ENCODE results near the gene SLC4A4. TPM values are rescaled to one million over a fixed set of nuclear protein-coding genes. Genes with fewer than 3 reads are reported as not detected.

The SLC4A4 gene
- total RNA-seq: 9.8 TPM

DNA sequence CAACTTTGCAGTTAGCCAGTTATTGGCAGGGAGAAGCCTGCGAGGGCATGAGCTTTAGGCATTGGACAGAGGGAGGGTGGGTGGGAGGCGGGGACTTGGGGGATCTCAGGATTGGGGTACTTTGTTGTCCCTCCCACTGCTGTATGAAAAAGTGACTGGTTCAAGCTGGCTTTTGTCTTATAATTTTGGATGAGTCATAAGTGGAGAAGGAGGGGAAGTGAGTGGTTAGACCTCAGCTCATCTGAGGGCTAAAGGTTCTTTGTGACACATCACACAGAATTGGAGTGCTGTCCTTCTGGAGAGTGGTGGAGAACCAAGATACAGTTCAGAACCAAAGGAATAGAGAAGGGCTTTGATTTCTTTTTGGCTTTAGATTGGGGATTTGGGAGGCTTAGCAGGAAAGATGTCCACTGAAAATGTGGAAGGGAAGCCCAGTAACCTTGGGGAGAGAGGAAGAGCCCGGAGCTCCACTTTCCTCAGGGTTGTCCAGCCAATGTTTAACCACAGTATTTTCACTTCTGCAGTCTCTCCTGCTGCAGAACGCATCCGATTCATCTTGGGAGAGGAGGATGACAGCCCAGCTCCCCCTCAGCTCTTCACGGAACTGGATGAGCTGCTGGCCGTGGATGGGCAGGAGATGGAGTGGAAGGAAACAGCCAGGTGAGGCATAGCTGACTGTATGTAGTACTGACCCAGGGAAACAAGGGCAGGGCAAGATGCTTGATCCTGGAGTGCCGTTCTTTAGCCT is at the start of gene SLC4A4:
Gene SLC4A4, plus strand, starts transcription at position 175 of the 748 bp plus-strand sequence.
- ATAC-seq (no peak), DNase-seq (ENCODE audit: low spot score) (no peak)
- intact Hi-C loops (cut with DNase I): no loop called here

DNA sequence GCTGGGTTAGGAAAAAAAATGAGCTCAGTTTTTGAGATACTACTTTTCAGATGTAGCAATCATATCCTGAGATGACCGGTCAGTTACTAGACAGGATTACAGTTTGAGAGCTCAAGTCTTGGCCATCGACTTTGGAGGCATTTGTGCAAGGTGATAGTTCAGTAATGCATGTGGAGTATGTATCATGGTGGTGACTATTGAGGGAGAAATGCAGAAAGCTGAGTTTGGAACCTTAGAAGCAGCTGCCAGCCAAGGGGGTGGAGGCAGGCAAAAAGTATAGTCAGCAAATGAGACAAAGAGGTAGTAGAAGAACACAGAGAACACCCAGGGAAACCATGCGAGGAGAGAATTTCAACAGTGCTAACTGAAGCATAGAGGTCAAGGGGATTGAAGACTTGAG is 48.7 kb upstream of the SLC4A4 start:
- DNase-seq (ENCODE audit: low spot score): no peak
- intact Hi-C loops (cut with DNase I): no loop called here
- no peak for ATAC-seq

DNA sequence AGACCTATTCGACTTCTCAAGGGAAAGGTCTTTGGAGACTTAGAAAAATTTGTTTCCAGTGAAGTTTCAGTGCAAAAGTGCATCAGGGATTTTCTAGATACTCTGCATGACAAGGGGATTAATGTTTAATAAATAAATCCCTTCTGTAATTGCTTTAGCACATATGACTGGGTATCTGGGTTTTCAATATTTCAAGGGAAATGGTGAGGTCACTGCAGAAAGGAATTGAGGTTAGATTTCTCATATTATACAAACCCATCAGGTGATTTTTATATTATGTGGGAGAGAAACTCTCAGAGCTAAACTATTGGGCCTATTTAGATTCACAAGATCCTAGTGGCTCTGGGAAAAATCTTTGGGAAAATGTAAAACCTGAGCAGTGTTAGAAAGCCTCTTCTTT is 48.3 kb upstream of the SLC4A4 start:
- ATAC-seq (no peak), DNase-seq (ENCODE audit: low spot score) (no peak)
- intact Hi-C loops (cut with DNase I): no loop called here

DNA sequence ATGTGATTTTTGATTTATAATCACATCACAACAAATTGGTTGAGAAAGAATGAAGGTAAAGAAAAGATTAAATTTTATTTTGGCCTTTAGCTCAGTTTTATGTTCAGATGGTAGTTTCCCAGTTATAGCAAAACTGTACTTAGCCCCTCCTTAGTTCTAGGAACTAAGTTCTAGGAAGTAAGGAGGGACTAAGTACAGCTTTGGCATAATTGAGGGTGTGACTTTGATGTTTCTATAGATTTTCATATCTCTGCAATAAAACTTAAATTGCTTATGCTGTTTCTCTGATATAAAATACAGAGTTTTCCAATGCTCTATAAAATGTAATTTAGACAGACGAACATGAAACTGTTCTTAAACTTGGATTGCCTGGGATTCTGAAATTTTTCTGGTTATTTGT is 46.6 kb upstream of the SLC4A4 start:
- ATAC-seq (no peak), DNase-seq (ENCODE audit: low spot score) (no peak)
- intact Hi-C loops (cut with DNase I): no loop called here

DNA sequence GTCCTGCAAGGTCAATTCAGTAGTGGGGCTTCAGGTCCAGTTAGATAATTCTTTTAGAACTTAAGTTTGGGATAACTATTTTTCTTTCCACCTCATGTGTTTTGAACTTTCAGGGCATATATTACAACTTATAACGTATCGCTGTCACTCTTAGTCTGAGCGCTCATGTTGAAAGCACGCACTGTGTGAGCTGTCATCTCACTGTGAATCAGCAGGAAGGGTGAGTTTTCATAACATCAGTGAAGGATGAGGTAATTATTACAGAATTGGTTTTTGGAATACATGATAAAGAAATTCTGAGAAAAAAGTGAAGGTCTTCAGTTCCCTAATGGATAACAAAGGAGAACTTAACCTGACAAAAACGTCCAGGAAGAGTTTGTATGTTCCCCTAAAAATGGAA is 45.1 kb upstream of the SLC4A4 start:
- DNase-seq (ENCODE audit: low spot score): no peak
- no peak for ATAC-seq
- intact Hi-C loops (cut with DNase I): no loop called here

DNA sequence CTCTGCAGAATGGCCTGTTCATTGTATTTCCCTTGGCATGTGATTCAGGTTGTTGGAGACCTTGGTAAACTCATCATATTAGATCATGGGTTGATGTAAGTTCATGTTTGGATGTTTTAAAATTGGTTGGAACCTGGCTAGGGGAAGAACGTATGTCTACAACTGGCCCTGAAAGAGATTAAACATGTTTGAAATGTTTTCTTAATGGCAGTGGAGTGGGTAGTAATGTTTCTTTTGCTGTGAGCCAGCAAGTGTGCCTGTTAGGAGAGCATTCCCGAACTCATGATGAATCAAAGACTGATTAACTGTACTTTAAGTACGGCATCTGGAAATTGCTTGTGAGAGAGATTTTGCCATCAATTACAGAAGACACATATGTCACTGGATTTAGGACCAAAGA is 44.5 kb upstream of the SLC4A4 start:
- DNase-seq (ENCODE audit: low spot score) (no peak), ATAC-seq (no peak)
- intact Hi-C loops (cut with DNase I): no loop called here

DNA sequence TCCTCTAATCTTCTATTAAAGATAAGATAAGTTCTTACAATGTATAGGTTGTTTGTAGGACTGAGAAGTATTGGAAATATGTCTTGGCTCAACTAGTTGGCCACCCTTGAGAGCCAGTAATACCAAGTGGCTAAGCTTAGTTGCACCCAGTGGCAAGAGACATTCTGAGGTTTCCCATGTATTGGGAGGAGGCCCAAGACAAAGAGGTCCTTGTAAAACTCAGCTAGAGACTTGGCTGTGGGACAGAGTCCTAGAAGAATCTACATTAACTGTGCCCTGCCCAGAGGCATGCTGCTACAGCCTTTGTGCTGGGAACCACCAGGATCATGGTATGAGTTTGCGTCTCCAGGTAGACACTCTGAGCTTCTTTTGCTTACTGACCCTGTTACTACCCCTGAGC is 41.9 kb upstream of the SLC4A4 start:
- intact Hi-C loops (cut with DNase I): no loop called here
- DNase-seq (ENCODE audit: low spot score) (no peak), ATAC-seq (peak; percentile 85)

DNA sequence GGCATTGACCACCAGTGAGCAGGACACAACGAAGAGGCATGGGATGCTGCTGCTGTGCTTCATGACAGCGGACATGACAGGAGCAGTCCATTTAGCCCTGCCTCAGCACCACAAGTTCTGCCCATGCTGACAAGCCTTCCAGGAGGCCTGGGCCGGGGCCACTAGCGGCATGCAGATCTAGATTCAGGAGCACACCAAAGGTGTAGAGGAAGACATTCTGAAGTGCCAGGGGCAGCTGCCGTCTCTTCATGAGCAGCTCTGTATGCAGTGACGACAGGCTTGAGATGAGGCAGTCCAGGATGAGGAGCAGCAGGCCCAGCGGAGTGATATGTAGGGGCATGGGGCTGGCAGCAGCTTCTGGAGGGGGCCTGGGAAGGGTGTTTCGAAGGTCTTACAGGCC is 38.5 kb upstream of the SLC4A4 start:
- intact Hi-C loops (cut with DNase I): no loop called here
- ATAC-seq (no peak), DNase-seq (ENCODE audit: low spot score) (no peak)

DNA sequence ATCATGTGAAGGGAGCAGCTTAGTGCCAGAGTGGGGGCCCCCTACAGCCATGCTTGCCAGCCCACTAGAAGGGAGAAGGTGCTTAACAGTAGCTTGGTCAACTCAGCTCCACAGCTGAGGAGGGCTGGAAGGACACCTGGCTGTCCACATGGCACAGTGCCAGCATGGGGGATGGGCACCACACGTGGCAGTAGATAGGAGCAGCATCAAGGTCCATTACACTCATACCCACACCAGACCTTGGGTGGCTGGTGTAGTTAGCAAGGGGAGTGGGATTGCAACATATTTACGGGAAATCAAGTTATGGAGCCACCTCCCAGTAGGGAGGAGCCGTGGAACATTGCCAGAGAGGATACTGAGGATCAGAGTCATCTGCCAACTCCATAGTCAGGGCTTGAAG is 37.9 kb upstream of the SLC4A4 start:
- no peak for ATAC-seq
- DNase-seq (ENCODE audit: low spot score): no peak
- intact Hi-C loops (cut with DNase I): no loop called here

DNA sequence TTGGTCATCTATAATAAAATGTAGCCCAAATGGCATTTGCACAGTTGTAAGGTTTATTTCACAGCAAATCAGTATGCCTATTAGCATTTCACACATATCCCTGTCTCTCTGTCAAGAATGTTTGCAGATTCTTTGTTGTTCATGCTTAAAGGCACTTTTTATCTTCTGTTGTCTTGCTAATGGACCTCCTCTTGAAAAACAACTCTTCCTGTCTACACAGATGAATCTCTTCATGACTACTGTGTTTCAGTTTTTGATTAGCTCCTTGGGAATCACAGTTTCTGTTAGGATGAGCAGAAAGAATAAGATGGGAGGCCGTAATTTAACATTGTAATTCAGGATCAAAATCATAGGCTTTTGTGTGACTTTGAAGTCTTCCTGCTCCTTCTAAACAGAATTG is 35.5 kb upstream of the SLC4A4 start:
- DNase-seq (ENCODE audit: low spot score) (no peak), ATAC-seq (no peak)
- intact Hi-C loops (cut with DNase I): no loop called here

DNA sequence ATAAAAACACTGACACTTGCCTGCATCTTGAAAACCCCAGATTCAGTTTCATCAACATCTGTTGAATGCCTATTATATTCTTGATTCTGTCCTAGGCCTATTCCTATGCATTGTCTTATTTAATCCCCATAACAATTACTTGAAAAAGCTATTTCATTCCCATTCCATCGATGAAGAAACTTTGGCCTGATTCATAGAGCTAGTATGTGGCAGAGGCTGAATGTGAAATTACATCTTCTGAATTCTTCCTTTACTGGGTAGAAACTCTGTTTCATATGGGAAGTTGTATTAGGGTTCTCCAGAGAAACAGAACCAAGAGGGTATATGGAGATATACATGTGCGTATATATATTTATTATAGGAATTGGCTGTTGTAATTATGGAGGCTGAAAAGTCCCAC is 35.0 kb upstream of the SLC4A4 start:
- no peak for ATAC-seq
- intact Hi-C loops (cut with DNase I): no loop called here
- DNase-seq (ENCODE audit: low spot score): no peak

DNA sequence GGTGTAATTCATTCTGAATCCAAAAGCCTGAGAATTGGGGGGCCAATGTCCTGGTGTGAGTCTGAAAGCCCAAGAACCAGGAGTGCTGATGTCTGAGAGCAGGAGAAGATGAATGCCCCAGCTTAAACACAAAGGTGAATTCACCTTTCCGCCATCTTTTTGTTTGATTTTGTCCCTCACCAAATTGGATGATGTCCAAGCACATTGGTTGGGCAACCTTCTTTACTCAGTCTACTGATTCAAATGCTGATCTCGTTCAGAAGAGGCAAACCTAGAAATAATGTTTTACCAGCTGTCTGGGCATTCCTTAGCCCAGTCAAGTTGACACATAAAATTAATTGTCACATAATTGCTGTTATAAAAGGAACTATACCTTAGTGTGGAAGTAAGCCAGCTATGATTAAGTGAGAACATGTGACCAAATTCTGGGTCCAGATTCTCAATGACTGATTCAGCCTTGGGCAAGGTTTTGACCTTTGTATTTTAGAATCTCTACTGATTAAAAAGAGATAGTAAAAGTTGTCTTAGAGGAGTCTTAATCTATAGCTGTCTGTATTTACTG is 34.5 kb upstream of the SLC4A4 start:
- intact Hi-C loops (cut with DNase I): no loop called here
- DNase-seq (ENCODE audit: low spot score) (no peak), ATAC-seq (no peak)

DNA sequence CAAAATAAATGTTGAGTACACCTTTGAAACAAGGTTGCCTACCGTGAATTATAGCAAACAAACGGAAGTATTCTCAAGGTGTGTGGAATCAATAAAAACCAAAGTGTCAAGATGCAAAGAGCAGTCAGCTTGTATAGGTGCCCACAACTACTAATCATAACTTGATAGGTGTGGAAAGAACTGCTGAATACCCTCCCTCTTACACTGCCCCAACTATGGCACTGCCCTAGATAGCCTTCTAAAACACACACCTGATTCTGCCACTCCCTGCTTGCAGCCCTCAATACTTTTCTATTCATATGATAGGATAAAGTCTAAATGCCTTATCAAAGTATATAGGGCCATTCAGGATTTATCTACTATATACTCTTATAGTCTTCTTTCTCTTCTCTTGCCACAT is 31.1 kb upstream of the SLC4A4 start:
- intact Hi-C loops (cut with DNase I): no loop called here
- no peak for DNase-seq (ENCODE audit: low spot score)
- no peak for ATAC-seq

DNA sequence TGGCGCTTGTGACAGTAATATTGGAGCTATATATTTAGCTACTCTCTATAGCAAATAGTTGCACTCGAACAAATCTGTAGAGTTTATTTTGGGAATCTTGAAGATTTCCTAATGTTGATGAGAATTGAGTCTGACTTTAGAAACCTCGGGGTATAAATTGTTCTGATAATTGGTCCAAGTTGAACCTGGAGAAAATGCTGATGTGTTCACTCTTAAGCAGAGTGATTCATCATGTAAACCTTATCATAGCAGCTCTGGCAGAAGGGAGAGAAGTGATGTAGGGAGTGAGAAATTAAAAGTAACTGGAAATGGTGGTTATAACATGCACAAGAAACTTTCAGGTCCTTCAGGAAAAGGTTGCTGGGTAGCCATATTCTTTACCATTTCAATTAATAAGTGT is 16.4 kb upstream of the SLC4A4 start:
- DNase-seq (ENCODE audit: low spot score) (no peak), ATAC-seq (no peak)
- intact Hi-C loops (cut with DNase I): no loop called here

DNA sequence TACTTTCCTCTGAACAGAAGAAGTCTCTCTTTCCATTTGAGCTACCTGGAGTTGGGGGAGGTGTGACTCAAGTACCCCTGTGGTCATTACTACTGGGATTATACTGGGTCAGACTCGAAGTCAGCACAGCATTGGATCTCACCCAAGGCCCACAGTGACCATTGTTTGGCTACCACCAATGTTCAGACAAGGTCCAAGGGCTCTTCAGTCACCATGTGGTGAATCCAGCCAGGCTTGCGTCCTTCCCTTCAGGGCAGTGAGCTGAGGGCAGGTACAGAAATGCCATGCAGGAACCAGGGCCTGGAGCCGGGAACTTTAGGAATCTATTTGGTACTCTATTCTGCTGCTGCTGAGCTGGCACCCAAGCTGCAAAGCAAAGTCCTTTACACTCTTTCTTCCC is 5.5 kb upstream of the SLC4A4 start:
- DNase-seq (ENCODE audit: low spot score) (no peak), ATAC-seq (no peak)
- intact Hi-C loops (cut with DNase I): no loop called here

DNA sequence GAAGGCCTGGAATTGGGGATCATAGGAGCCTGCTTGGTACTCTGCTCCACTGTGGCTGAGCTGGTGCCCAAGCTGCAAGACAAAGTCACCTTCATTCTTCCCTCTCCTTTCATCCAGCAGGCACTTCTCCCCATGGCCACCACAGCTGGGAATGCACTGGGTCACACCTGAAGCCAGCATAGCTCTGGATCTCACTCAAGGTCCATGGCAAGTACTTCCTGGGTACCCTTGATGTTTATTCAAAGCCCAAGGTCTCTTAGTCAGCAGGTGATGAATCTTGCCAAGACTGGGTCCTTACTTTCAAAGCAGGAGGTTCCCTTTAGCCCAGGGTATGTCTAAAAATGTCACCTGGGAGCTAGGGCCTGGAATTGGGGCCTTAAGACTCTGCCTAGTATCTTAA is 4.9 kb upstream of the SLC4A4 start:
- no peak for ATAC-seq
- intact Hi-C loops (cut with DNase I): no loop called here

DNA sequence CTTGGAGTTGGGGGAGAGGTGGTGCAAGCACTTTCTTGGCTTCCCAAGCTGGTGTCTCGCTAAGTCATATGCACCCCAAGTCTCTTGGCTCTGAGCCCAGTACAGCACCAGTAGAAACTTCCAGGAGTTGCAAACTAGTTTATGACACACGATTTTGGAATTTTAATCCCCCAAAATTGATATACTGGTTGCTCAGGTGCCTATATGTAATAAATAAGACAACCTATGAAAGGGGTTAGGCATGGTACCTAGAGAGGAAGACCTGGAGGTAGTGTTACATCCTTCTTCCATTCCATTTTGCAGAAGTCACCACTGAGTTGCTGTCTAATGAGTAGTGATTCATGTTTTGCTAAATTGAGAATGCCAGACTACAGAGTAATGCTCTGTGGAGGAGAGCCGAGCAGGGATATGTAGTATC is 4.3 kb upstream of the SLC4A4 start:
- ATAC-seq: no peak
- DNase-seq (ENCODE audit: low spot score): no peak
- intact Hi-C loops (cut with DNase I): no loop called here

More for the DNA sequence above, 4.9 kb upstream of the SLC4A4 start:
- DNase-seq (ENCODE audit: low spot score): no peak

DNA sequence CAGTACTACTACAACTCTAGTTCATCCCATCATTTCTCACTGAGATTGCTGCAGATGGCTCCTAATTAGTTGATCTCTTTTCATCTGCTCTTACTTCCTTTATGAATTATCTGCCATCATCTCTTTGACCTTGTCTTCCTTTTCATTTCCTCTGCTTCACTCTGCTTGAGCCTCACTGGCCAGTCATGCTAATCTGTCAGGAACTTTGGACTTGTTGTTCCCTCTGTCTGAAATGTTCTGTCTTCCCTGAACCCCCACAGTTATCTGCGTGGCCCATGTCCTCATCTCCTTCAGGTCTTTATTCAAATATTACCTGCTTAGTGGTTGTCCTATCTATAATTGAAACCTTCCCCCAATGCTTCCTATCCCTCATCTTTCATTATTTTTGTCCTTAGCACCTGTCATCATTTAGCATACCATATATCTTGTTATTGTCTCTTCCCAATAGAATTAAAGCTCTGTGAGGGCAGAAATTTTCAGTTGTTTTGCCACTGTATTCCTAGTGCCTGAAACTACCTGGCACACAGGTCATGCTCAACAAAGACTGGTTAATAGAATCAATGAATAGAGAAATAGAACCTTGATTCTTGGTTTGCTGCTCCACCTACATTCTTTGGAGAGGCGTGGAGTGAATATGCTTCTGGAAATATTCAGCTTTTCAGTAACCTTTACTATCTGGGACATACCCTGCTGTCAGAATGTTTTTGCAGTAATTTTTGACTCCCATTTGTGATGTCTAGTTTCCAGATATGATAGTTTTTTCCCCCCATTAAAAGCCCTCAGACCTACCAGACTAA is 5.0 kb downstream of the SLC4A4 start:
- ATAC-seq (no peak), DNase-seq (ENCODE audit: low spot score) (no peak)
- intact Hi-C loops (cut with DNase I): no loop called here

DNA sequence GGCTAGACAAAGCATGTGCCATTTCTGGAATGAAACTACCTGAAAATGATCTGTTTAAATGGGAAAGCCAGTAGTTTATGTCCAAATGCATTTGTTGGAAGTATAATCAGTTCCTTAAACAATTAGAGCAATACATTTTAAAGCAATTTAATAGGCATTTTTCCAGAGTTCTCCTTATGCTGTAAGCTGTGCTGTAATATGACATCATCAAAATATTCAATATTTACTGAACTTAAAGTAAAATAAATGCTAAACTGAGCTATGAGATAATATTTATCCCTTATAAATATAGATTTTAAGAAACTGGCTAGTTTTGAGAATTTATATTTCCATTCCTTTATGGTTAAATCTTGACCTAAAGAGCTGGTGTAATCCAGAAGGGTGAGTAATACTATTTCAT is 7.9 kb downstream of the SLC4A4 start:
- intact Hi-C loops (cut with DNase I): no loop called here
- DNase-seq (ENCODE audit: low spot score) (no peak), ATAC-seq (no peak)

DNA sequence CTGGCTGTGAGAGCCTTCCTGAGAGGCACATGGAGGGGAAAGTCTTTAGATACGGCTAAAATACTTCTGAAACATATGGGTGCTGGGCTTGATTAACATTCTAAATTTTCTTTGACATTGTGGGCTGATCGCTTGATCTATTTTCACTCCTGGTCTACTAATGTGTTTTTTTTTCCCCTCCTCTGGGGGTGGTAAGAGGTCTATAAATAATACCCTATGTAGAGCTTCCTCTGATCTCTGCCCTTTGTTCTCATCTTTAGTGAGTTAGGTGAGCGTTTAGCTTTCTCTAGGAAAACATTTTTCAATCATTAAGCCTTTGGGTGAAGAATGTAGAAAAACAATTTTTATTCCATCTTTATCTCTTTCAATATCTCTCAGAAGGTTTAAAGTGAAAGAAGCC is 9.8 kb downstream of the SLC4A4 start:
- no peak for DNase-seq (ENCODE audit: low spot score)
- no peak for ATAC-seq
- intact Hi-C loops (cut with DNase I): no loop called here

Data from sciatic nerve (tissue), 2 donors.